ENCODE results near the gene PKD1. TPM values are rescaled to one million over a fixed set of nuclear protein-coding genes. Genes with fewer than 3 reads are reported as not detected.

The PKD1 gene
- total RNA-seq, 4 donors from 2014 or later: 181 to 492 (median 352) TPM

- peaks cover 12% of the 10 kb centered on the region for H3K27me3 ChIP-seq
- H3K4me3 ChIP-seq: no peak overlapping the region
- no peaks in the 10 kb centered on the region for H3K9me3 ChIP-seq
- no peak overlapping the region for H3K27ac ChIP-seq
- TF ChIP-seq EP300 (IDR thresholded peaks at IDR 0.05) (no peak), POLR2A (IDR thresholded peaks at IDR 0.05) (no peak), POLR2AphosphoS5 (IDR thresholded peaks at IDR 0.05) (no peak)
- TF ChIP-seq, protein P1, sequence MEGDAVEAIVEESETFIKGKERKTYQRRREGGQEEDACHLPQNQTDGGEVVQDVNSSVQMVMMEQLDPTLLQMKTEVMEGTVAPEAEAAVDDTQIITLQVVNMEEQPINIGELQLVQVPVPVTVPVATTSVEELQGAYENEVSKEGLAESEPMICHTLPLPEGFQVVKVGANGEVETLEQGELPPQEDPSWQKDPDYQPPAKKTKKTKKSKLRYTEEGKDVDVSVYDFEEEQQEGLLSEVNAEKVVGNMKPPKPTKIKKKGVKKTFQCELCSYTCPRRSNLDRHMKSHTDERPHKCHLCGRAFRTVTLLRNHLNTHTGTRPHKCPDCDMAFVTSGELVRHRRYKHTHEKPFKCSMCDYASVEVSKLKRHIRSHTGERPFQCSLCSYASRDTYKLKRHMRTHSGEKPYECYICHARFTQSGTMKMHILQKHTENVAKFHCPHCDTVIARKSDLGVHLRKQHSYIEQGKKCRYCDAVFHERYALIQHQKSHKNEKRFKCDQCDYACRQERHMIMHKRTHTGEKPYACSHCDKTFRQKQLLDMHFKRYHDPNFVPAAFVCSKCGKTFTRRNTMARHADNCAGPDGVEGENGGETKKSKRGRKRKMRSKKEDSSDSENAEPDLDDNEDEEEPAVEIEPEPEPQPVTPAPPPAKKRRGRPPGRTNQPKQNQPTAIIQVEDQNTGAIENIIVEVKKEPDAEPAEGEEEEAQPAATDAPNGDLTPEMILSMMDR (IDR thresholded peaks at IDR 0.05): no peak
- peaks cover 0 to 6% (median 0%) of the 10 kb centered on the region in 3 donors for H3K4me1 ChIP-seq
- H3K36me3 ChIP-seq: peaks cover 0 to 58% of the 10 kb centered on the region in 2 donors
- WGBS, 2 donors (ENCODE audit: low coverage in 1 of 2): 92 to 100% methylated on average over 1 to 7 of the region's 20 CpGs
- ATAC-seq: no peak
These were observed 41.9 kb upstream of the PKD1 start for GRCh38 chr16:2177561-2177960.

- Histone ChIP-seq H3K36me3 (peaks cover 0 to 63% of the 10 kb centered on the region in 2 donors), H3K4me1 (peaks cover 0 to 6% (median 0%) of the 10 kb centered on the region in 3 donors), H3K27me3 (peaks cover 12% of the 10 kb centered on the region), H3K9me3 (no peaks in the 10 kb centered on the region), H3K27ac (no peak overlapping the region), H3K4me3 (no peak overlapping the region)
- TF ChIP-seq POLR2A (IDR thresholded peaks at IDR 0.05): no peak
- no peak for TF ChIP-seq EP300 (IDR thresholded peaks at IDR 0.05)
- TF ChIP-seq, protein P1 (IDR thresholded peaks at IDR 0.05): no peak
- TF ChIP-seq POLR2AphosphoS5 (IDR thresholded peaks at IDR 0.05): no peak
- no peak for ATAC-seq
- 100% methylated on average over 1 of the region's 18 CpGs; no CpG with 5 or more reads in 1 of the 2 donors for WGBS, 2 donors (ENCODE audit: low coverage in 1 of 2)
These were observed 41.4 kb upstream of the PKD1 start for GRCh38 chr16:2177101-2177500.

- Histone ChIP-seq H3K27me3 (peaks cover 12% of the 10 kb centered on the region), H3K27ac (no peak overlapping the region), H3K9me3 (no peaks in the 10 kb centered on the region), H3K4me1 (peaks cover 0 to 6% (median 0%) of the 10 kb centered on the region in 3 donors), H3K4me3 (no peak overlapping the region), H3K36me3 (peaks cover 0 to 73% of the 10 kb centered on the region in 2 donors)
- no peak for ATAC-seq
- no peak for TF ChIP-seq POLR2A (IDR thresholded peaks at IDR 0.05)
- TF ChIP-seq POLR2AphosphoS5 (IDR thresholded peaks at IDR 0.05): no peak
- TF ChIP-seq, protein P1 (IDR thresholded peaks at IDR 0.05): no peak
- no peak for TF ChIP-seq EP300 (IDR thresholded peaks at IDR 0.05)
- no CpG with 5 or more reads among the region's 23 CpGs for WGBS, 2 donors (ENCODE audit: low coverage in 1 of 2)
These were observed 40.3 kb upstream of the PKD1 start for GRCh38 chr16:2176047-2176446.

DNA sequence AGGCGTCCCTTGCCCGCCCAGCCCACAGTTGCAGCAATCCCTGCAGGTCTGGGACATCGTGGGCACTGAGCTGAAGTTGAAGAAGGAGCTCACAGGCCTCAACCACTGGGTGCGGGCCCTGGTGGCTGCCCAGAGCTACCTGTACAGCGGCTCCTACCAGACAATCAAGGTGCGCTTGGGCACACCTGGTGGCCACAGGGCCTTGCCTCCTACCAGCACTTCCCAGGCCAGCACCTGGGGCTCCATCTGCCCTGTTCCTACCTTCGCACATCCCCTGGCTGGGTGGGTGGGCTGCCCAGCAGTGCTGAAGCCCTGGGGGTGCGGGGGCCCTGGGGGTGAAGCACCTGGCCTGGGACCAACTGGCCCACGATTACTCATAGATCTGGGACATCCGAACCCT lies 39.8 kb upstream of the PKD1 start:
- Histone ChIP-seq H3K27me3 (peaks cover 12% of the 10 kb centered on the region), H3K4me1 (peaks cover 0 to 6% (median 0%) of the 10 kb centered on the region in 3 donors), H3K9me3 (no peaks in the 10 kb centered on the region), H3K27ac (no peak overlapping the region), H3K36me3 (peaks cover 0 to 79% of the 10 kb centered on the region in 2 donors), H3K4me3 (no peak overlapping the region)
- WGBS, 2 donors (ENCODE audit: low coverage in 1 of 2): no CpG with 5 or more reads among the region's 10 CpGs
- TF ChIP-seq POLR2AphosphoS5 (IDR thresholded peaks at IDR 0.05): no peak
- TF ChIP-seq EP300 (IDR thresholded peaks at IDR 0.05): no peak
- TF ChIP-seq, protein P1 (IDR thresholded peaks at IDR 0.05): no peak
- TF ChIP-seq POLR2A (IDR thresholded peaks at IDR 0.05): no peak
- no peak for ATAC-seq

GRCh38 chr16:2174396-2175131 lies 38.9 kb upstream of the PKD1 start:
- no CpG with 5 or more reads among the region's 21 CpGs for WGBS, 2 donors (ENCODE audit: low coverage in 1 of 2)
- Histone ChIP-seq H3K36me3 (peaks cover 0 to 88% of the 10 kb centered on the region in 2 donors), H3K4me1 (peaks cover 0 to 9% (median 0%) of the 10 kb centered on the region in 3 donors), H3K9me3 (no peaks in the 10 kb centered on the region), H3K27ac (no peak overlapping the region), H3K27me3 (peaks cover 10% of the 10 kb centered on the region), H3K4me3 (no peak overlapping the region)
- TF ChIP-seq, protein P1 (IDR thresholded peaks at IDR 0.05): no peak
- ATAC-seq: no peak
